Bronchial epithelial cell (primary cell): ENCODE data around the gene MICAL3. TPM values are rescaled to one million over a fixed set of nuclear protein-coding genes. Genes with fewer than 3 reads are reported as not detected.
"Not testable (repeated sequence)": the region's sequence is repeated elsewhere in the genome, so short reads cannot be mapped to it uniquely, and the experiment has no call there.

Source experiments
- DNase-seq: peaks from one replicate; pipeline ENCODE4 v3.0.0-alpha.2; 2010; ENCODE audit warnings: low read depth
- FAIRE-seq: peaks from 2 replicates; lab custom pipeline; 2011; peaks lifted over from hg19 to GRCh38; lab: Jason Lieb, UNC
- H3K27me3 ChIP-seq: 2 replicates; pipeline ENCODE4 v1.5.1; 2011; ENCODE audit warnings: low read length; ENCODE audit not compliant: control insufficient read depth, insufficient read depth
- H3K36me3 ChIP-seq: 2 replicates; pipeline ENCODE4 v1.5.1; 2011; ENCODE audit warnings: low read length; ENCODE audit not compliant: control insufficient read depth, insufficient read depth
- H3K4me3 ChIP-seq: 2 replicates; pipeline ENCODE4 v1.5.1; 2011; ENCODE audit warnings: mild to moderate bottlenecking, low read depth, low read length, control low read depth
- total RNA-seq: library from RNA; depleted of rRNA; stranded (reverse); fragments of >200 nt; gene quantifications from 2 replicates; pipeline ENCODE4 v1.2.1, GENCODE V29; 2014
- TF ChIP-seq, protein P1 (sequence below): IDR thresholded peaks from 2 replicates; pipeline ENCODE4 v1.5.1; 2011; ENCODE audit warnings: mild to moderate bottlenecking, moderate library complexity, low read length, control low read depth, inconsistent platforms; ENCODE audit not compliant: insufficient read depth, severe bottlenecking

The MICAL3 gene
- total RNA-seq, 1 donor from 2014 or later, result 13.4 TPM

DNA sequence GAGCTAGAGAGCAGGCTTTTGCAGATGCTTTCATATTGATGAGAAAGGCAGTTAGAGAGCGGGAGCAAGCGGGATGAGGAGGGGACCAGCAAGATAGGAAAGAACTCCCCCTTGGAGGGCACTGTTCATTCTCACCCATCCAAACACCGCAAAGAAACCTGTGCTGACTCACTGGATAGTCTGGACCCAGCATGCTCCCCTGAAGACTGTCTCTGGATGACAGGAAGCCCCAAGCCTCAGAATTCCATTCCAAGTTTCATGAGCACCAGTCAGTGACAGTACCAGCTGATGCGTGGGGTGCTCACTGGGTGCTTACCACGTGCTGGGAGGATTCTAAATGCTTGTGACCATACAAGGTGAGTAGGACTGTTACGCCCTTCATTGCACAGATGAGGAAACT, 34.2 kb downstream of the MICAL3 start:
- Histone ChIP-seq H3K4me3 (no peak overlapping the region), H3K36me3 (no peaks in the 10 kb centered on the region), H3K27me3 (no peaks in the 10 kb centered on the region)
- DNase-seq (no peak), FAIRE-seq (no peak)
- TF ChIP-seq, protein P1, sequence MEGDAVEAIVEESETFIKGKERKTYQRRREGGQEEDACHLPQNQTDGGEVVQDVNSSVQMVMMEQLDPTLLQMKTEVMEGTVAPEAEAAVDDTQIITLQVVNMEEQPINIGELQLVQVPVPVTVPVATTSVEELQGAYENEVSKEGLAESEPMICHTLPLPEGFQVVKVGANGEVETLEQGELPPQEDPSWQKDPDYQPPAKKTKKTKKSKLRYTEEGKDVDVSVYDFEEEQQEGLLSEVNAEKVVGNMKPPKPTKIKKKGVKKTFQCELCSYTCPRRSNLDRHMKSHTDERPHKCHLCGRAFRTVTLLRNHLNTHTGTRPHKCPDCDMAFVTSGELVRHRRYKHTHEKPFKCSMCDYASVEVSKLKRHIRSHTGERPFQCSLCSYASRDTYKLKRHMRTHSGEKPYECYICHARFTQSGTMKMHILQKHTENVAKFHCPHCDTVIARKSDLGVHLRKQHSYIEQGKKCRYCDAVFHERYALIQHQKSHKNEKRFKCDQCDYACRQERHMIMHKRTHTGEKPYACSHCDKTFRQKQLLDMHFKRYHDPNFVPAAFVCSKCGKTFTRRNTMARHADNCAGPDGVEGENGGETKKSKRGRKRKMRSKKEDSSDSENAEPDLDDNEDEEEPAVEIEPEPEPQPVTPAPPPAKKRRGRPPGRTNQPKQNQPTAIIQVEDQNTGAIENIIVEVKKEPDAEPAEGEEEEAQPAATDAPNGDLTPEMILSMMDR, result no peak

DNA sequence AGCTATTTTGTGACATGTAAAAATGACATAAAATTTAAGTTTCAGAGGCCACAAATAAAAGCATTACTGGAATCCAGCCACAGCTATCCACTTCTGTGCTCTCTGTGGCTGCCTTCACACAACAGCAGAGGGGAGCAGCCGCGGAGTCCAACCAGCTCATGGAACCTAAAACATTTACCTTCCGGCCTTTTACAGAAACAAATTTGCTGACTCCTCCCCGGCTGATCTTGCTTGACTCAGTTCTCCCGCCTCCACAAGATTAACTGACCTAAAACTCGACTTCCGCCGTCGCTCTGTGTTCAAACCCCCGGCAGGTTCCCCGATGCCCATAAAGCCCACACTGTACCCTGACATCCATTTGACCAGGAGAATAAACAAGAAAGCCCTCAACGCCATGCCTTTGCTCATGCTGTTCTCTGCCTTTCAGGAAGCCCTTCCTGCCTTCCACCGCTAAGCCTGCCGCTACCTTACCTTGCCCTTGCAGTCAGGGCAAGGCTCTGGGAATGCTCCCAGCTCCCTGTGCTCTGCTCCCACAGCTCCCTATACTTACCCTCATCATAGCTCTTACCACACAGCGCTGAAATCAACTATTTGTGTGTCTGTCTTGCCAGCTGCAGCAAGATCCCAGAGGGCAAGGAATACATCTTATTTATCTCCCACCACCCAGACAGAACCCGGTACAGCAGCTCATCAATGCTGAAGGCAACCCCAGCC, 35.4 kb downstream of the MICAL3 start:
- no peak for FAIRE-seq
- H3K4me3 ChIP-seq, result no peak overlapping the region
- no peaks in the 10 kb centered on the region for H3K36me3 ChIP-seq
- DNase-seq, result no peak
- TF ChIP-seq, protein P1, result no peak
- H3K27me3 ChIP-seq, result no peaks in the 10 kb centered on the region

DNA sequence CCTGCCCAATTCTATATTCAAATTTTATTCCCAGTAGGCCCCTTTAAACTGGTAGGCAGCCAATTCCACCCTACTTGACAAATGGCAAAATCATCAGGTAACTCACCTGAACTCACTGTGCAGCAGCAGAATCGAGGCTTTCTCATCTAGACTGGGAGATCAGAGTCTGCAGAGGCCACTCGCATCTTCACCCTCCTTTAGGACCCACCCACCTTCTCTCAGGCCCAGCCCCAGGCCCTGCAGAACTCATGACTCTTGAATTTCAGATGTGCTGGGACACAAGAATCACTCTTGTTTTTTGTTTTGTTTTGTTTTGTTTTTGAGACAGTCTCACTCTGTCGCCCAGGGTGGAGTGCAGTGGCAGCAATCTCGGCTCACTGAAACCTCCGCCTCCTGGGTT, 38.8 kb downstream of the MICAL3 start:
- no peaks in the 10 kb centered on the region for H3K36me3 ChIP-seq
- FAIRE-seq (no peak), DNase-seq (no peak)
- no peak overlapping the region for H3K4me3 ChIP-seq
- TF ChIP-seq, protein P1, result no peak
- H3K27me3 ChIP-seq, result no peaks in the 10 kb centered on the region

DNA sequence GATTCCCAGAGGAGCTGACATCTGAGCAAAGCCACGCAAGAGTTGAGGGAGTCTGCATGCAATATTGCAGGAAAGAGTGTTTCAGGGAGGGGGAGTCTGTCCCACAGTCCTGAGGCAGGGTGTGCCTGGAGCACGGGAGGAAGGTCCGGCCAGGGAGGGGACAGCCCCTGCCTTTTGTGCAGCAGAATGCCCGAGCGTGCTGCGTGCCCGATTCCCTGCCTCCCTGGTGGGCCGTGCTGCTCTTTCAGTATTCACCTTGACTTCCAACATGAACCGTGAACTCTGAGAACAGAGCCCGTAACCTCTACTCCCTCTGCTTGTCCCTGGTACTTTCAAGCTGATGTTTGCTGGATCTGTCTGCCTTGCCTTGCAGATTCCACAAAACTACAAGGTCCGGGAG, 39.3 kb downstream of the MICAL3 start:
- H3K36me3 ChIP-seq, H3K27me3 ChIP-seq, H3K4me3 ChIP-seq, DNase-seq: not testable (repeated sequence)
- FAIRE-seq, result peak; percentile 18

DNA sequence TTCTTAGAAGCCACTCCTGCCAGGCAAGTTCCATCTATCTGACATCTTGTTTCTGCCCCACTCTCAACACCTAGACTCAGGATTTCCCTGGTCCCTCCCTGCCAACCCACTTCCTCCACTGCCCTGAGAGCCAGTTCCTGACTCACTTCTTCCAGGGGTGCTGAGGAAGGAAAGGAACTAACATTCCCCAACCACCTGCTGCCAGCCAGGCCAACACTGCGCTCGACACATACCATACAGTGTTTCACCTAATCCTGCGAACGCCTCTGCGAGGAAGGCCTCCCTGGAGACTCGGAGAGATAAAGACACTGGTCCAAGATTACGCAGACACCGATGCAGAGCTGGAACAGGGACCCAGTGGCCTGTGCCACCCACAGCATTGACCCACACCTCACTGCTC, 40.2 kb downstream of the MICAL3 start:
- Histone ChIP-seq H3K36me3 (no peaks in the 10 kb centered on the region), H3K27me3 (no peaks in the 10 kb centered on the region), H3K4me3 (no peak overlapping the region)
- TF ChIP-seq, protein P1, result no peak
- FAIRE-seq, result no peak
- DNase-seq, result peak; percentile 26

DNA sequence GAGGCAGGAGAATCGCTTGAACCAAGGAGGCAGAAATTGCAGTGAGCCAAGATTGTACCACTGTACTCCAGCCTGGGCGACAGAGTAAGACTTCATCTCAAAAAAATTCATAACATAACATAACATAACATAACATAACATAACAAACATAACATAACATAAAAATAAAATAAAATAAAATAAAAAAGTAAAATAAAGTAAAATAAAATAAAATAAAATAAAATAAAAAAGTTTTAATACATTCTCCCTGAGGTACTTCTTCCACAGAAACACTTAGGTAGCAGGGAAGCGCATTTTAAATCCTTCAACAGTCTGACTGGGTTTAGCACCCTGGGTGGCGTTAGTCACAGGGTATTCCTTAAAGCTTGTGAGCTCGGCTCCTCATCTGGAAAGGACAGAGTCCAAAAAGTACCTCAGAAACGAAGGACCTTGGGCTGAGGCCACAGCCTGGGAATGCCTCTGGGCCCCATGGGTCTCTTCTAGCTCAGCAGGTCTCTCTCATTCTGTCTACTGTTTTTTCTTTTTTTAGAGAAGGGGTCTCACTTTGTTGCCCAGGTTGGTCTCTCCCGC, 41.7 kb downstream of the MICAL3 start:
- Histone ChIP-seq H3K27me3 (no peaks in the 10 kb centered on the region), H3K4me3 (no peak overlapping the region), H3K36me3 (no peaks in the 10 kb centered on the region)
- DNase-seq (no peak), FAIRE-seq (no peak)
- TF ChIP-seq, protein P1, result no peak
